ENCODE data around the gene PCDHGA11. TPM values are rescaled to one million over a fixed set of nuclear protein-coding genes. Genes with fewer than 3 reads are reported as not detected.

The PCDHGA11 gene
- total and polyA plus RNA-seq, 4 donors = 0.22 to 2.5 (median 0.50) TPM

- H3K4me3 ChIP-seq (ENCODE audit: low read depth in 1 of 3, low read length in 3 of 3) = peak overlapping the region in 2 of 3 donors; percentile 38 to 69
- TF ChIP-seq NR2F2 (IDR thresholded peaks at IDR 0.05) = no peak
- DNase-seq (ENCODE audit: low spot score) = no peak
- no peaks in the 10 kb centered on the region for H3K27me3 ChIP-seq (ENCODE audit: control insufficient read depth in 4 of 4, insufficient read depth in 4 of 4, low read length in 3 of 4)
- 41% methylated on average over 53 of the region's 53 CpGs for WGBS
- H3K36me3 ChIP-seq (ENCODE audit: control insufficient read depth in 4 of 4, insufficient read depth in 3 of 4, low read depth in 1 of 4, low read length in 3 of 4) = peaks cover 0 to 4% (median 0%) of the 10 kb centered on the region in 4 donors
- peaks cover 53 to 87% (median 60%) of the 10 kb centered on the region in 4 donors for H3K9me3 ChIP-seq (ENCODE audit: control insufficient read depth in 4 of 4, low read length in 3 of 4)
- H3K9ac ChIP-seq (ENCODE audit: low read depth in 1 of 2, low read length in 2 of 2) = no peak overlapping the region
- peaks cover 0 to 11% (median 2%) of the 10 kb centered on the region in 4 donors for H3K4me1 ChIP-seq (ENCODE audit: control insufficient read depth in 4 of 4, insufficient read depth in 4 of 4, low read length in 3 of 4)
- no peak overlapping the region for H3K27ac ChIP-seq (ENCODE audit: low read depth in 1 of 2, low read length in 2 of 2)
Measured at GRCh38 chr5:141427783-141428426, 7.1 kb downstream of the PCDHGA11 start.

DNA sequence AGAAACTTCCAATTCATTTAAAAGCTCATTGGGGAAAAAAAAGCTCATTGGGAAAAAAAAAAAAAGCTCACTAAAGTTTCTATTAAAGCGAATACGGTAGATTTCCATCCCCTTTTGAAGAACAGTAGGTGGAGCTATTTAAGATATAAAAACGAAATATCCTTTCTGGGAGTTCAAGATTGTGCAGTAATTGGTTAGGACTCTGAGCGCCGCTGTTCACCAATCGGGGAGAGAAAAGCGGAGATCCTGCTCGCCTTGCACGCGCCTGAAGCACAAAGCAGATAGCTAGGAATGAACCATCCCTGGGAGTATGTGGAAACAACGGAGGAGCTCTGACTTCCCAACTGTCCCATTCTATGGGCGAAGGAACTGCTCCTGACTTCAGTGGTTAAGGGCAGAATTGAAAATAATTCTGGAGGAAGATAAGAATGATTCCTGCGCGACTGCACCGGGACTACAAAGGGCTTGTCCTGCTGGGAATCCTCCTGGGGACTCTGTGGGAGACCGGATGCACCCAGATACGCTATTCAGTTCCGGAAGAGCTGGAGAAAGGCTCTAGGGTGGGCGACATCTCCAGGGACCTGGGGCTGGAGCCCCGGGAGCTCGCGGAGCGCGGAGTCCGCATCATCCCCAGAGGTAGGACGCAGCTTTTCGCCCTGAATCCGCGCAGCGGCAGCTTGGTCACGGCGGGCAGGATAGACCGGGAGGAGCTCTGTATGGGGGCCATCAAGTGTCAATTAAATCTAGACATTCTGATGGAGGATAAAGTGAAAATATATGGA is 9.7 kb downstream of the PCDHGA11 start, which contains the start of gene PCDHGA12:
Gene PCDHGA12, plus strand, starts transcription at position 176 of the 782 bp plus-strand sequence. Its CDS starts 253 bp downstream, at position 429.
- no peak for DNase-seq (ENCODE audit: low spot score)
- Histone ChIP-seq H3K36me3 (ENCODE audit: control insufficient read depth in 4 of 4, insufficient read depth in 3 of 4, low read depth in 1 of 4, low read length in 3 of 4) (peaks cover 0 to 4% (median 0%) of the 10 kb centered on the region in 4 donors), H3K9ac (ENCODE audit: low read depth in 1 of 2, low read length in 2 of 2) (no peak within 1 kb of the TSS), H3K9me3 (ENCODE audit: control insufficient read depth in 4 of 4, low read length in 3 of 4) (peaks cover 45 to 78% (median 51%) of the 10 kb centered on the region in 4 donors), H3K27me3 (ENCODE audit: control insufficient read depth in 4 of 4, insufficient read depth in 4 of 4, low read length in 3 of 4) (no peaks in the 10 kb centered on the region), H3K4me1 (ENCODE audit: control insufficient read depth in 4 of 4, insufficient read depth in 4 of 4, low read length in 3 of 4) (peaks cover 0 to 11% (median 2%) of the 10 kb centered on the region in 4 donors), H3K4me3 (ENCODE audit: low read depth in 1 of 3, low read length in 3 of 3) (peak within 1 kb of the TSS; percentile 15 to 72 (median 62)), H3K27ac (ENCODE audit: low read depth in 1 of 2, low read length in 2 of 2) (no peak within 1 kb of the TSS)
- WGBS = 14% methylated on average over 33 of the region's 33 CpGs
- TF ChIP-seq RAD21 (IDR thresholded peaks at IDR 0.05) (peak; percentile 55 to 76), ATF3 (IDR thresholded peaks at IDR 0.05) (no peak), TAF1 (conservative IDR thresholded peaks at IDR 0.05) (no peak), NR2F2 (IDR thresholded peaks at IDR 0.05) (no peak), MAX (IDR thresholded peaks at IDR 0.05) (no peak), FOXA2 (IDR thresholded peaks at IDR 0.05) (no peak), FOXA1 (IDR thresholded peaks at IDR 0.05) (no peak), SP1 (IDR thresholded peaks at IDR 0.05) (no peak), HNF4G (IDR thresholded peaks at IDR 0.05) (no peak)
- TF ChIP-seq, protein P1, sequence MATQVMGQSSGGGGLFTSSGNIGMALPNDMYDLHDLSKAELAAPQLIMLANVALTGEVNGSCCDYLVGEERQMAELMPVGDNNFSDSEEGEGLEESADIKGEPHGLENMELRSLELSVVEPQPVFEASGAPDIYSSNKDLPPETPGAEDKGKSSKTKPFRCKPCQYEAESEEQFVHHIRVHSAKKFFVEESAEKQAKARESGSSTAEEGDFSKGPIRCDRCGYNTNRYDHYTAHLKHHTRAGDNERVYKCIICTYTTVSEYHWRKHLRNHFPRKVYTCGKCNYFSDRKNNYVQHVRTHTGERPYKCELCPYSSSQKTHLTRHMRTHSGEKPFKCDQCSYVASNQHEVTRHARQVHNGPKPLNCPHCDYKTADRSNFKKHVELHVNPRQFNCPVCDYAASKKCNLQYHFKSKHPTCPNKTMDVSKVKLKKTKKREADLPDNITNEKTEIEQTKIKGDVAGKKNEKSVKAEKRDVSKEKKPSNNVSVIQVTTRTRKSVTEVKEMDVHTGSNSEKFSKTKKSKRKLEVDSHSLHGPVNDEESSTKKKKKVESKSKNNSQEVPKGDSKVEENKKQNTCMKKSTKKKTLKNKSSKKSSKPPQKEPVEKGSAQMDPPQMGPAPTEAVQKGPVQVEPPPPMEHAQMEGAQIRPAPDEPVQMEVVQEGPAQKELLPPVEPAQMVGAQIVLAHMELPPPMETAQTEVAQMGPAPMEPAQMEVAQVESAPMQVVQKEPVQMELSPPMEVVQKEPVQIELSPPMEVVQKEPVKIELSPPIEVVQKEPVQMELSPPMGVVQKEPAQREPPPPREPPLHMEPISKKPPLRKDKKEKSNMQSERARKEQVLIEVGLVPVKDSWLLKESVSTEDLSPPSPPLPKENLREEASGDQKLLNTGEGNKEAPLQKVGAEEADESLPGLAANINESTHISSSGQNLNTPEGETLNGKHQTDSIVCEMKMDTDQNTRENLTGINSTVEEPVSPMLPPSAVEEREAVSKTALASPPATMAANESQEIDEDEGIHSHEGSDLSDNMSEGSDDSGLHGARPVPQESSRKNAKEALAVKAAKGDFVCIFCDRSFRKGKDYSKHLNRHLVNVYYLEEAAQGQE (IDR thresholded peaks at IDR 0.05) = no peak
- TF ChIP-seq, protein P2, sequence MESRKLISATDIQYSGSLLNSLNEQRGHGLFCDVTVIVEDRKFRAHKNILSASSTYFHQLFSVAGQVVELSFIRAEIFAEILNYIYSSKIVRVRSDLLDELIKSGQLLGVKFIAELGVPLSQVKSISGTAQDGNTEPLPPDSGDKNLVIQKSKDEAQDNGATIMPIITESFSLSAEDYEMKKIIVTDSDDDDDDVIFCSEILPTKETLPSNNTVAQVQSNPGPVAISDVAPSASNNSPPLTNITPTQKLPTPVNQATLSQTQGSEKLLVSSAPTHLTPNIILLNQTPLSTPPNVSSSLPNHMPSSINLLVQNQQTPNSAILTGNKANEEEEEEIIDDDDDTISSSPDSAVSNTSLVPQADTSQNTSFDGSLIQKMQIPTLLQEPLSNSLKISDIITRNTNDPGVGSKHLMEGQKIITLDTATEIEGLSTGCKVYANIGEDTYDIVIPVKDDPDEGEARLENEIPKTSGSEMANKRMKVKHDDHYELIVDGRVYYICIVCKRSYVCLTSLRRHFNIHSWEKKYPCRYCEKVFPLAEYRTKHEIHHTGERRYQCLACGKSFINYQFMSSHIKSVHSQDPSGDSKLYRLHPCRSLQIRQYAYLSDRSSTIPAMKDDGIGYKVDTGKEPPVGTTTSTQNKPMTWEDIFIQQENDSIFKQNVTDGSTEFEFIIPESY (IDR thresholded peaks at IDR 0.05) = no peak
- TF ChIP-seq, protein P3, sequence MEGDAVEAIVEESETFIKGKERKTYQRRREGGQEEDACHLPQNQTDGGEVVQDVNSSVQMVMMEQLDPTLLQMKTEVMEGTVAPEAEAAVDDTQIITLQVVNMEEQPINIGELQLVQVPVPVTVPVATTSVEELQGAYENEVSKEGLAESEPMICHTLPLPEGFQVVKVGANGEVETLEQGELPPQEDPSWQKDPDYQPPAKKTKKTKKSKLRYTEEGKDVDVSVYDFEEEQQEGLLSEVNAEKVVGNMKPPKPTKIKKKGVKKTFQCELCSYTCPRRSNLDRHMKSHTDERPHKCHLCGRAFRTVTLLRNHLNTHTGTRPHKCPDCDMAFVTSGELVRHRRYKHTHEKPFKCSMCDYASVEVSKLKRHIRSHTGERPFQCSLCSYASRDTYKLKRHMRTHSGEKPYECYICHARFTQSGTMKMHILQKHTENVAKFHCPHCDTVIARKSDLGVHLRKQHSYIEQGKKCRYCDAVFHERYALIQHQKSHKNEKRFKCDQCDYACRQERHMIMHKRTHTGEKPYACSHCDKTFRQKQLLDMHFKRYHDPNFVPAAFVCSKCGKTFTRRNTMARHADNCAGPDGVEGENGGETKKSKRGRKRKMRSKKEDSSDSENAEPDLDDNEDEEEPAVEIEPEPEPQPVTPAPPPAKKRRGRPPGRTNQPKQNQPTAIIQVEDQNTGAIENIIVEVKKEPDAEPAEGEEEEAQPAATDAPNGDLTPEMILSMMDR (IDR thresholded peaks at IDR 0.05; ENCODE audit: low read depth, low read length, missing input control) = peak; percentile 16
